DLD1 (cell line): ENCODE data around the gene RALGPS1.

Experiments
- in situ Hi-C: cut with HindIII; loops from 2 replicates; pipeline ENCODE4 v1.10.0; 2017; ENCODE audit warnings: low sequenced_read_pairs

Gene RALGPS1

GRCh38 chr9:126914458-126915280, at the start of gene RALGPS1:
TSS of gene RALGPS1 (plus strand) at chr9:126914782. CDS start at chr9:126962290, 47,508 bp downstream.
- in situ Hi-C loops, result no loop called here

DNA sequence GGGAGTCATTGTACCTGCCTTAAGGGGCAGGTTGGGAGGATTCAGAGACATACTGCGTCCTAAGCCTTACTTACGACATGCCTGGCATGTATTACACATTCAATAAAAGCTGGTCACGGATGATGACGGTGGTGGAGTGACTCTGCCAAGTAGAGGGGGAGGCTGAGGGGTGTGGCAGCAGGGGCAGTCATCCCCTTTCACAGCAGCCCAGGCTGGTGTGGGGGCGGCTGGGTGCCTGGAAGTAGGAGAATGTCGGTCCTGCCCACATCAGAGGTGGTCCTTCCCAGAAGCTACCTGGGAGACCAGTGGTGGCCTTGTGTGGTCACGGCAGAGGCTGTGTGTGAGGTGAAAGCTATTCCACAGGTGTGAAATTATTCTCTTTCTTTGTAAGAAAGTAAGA, 45.2 kb upstream of the RALGPS1 start:
- in situ Hi-C loops, result no loop called here

- in situ Hi-C loops, result no loop called here
Measured at GRCh38 chr9:126872516-126872915, 42.1 kb upstream of the RALGPS1 start.

- in situ Hi-C loops, result no loop called here
Measured at GRCh38 chr9:126874546-126875314, 39.9 kb upstream of the RALGPS1 start.

DNA sequence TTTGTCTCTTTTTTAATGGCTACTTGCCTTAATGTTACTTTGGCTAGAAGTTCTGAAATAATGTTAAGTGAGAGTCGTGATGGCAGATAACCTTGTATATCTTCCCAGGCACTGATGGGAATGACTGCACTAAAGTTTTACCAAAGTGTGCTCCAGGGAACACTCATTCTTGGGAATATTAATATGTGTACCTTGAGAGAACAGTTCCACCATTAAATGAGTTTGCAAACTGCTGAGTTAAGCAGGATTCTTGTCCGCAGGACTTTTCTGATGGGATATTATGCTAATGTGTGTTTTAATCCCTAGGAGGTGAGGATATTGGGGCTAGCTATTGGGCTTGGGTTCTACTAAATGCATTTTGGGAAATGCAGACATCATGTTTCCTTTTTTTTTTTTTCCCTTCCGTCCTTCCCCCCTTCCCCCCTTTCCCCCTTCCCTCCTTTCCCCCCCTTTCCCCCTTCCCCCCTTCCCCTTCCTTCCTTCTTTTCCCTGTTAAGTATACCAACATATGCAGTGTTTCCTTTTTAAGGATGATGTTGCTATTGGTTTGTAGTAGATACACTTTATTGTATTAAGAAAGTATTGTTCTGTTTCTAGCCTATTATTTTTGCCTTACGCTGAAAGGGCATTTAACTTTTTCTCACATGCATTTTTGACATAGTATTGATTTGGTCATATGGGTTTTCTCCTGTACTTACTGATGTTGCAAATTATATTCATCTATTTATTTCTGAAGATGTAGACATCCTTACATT, 38.6 kb upstream of the RALGPS1 start:
- in situ Hi-C loops, result no loop called here

DNA sequence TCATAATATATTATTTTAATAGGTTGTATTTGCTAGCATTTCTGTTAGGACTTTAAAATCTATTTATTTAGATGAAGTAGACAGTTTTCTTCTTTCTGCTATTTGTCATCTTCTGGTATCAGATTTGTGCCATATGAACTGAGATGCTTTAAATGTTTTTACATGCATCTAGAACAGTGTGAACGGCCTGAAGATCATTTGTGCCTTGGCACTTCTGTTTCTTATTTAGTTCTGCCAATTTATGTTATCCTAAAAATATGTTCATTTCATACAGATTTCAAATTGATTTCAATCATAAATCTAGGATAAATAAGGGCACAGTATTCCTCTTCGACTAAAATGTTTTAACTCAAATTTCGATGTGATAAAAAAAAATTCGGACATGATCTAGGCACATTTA, 38.1 kb upstream of the RALGPS1 start:
- in situ Hi-C loops, result no loop called here

- in situ Hi-C loops, result no loop called here
Measured at GRCh38 chr9:126877418-126877817, 37.2 kb upstream of the RALGPS1 start.

- in situ Hi-C loops, result no loop called here
Measured at GRCh38 chr9:126879288-126879687, 35.3 kb upstream of the RALGPS1 start.

- in situ Hi-C loops, result no loop called here
Measured at GRCh38 chr9:126880226-126880946, 34.2 kb upstream of the RALGPS1 start.

DNA sequence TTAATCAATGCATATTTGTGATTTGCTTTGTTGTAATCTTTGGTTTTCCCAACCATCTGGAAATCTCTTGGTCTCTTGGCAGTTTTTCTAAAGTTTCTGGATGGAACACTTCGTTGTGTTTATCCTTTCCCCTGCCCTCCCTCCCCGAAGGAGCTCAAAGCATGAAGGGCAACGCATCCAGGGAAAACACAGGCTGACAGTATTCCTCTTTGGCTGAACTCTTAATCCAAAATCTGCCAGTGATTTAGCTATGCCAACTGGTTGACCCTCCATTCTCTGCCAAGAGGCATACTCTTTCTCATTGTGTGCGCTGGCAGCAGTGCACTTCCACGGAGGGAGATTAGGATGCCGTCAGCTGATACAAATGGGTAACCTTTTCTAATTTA, 33.6 kb upstream of the RALGPS1 start:
- in situ Hi-C loops, result no loop called here

GRCh38 chr9:126882746-126883145, 31.8 kb upstream of the RALGPS1 start:
- in situ Hi-C loops, result no loop called here

GRCh38 chr9:126883636-126884035, 30.9 kb upstream of the RALGPS1 start:
- in situ Hi-C loops, result no loop called here

GRCh38 chr9:126885131-126885641, 29.4 kb upstream of the RALGPS1 start:
- in situ Hi-C loops, result no loop called here

GRCh38 chr9:126886034-126886822, 28.4 kb upstream of the RALGPS1 start:
- in situ Hi-C loops, result no loop called here

DNA sequence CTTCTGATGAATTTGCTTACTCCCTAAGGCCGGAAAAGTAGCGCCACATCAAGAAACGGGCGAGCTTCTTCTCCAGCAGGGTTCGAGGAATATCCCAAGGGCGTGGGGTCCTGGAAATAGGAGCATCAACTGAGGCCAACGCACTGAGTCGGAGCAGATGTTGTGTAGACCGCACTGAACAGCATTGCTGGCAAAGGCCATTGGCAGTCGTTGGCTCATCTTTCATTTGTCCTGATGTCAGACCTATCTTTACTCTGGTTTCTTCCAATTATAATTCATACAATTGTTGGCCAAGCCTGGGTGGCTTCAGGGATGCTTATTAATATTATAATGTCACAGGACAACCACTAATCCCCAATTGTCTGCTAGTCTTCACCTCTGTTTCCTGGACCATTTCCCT, 27.7 kb upstream of the RALGPS1 start:
- in situ Hi-C loops, result no loop called here

GRCh38 chr9:126891676-126892075, 22.9 kb upstream of the RALGPS1 start:
- in situ Hi-C loops, result no loop called here

- in situ Hi-C loops, result no loop called here
Measured at GRCh38 chr9:126893079-126893478, 21.5 kb upstream of the RALGPS1 start.

DNA sequence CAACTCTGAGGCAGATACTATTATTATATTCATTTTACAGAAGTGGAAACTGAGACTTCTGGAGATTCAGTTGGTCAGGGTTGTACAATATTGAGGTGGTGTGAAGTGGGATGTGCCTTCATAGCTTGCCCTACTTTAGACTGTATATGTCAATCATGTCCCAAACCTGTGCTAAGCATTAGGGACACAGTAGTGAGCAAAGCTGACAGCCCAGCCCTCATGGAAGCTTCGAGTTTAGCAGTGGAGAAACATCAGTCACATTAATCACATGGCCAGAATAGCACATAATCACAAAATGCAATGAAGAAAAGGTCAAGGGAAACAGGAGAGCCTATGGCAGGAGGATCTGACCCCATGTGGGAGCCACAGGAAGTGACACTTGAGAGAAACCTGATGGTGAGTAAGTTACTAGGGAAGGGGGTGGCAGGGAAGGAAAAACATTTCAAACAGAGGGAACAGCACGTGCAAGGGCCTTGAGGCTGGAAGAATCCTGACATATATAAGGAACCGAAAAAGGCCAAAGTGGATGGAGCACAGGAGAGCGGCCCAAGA, 20.5 kb upstream of the RALGPS1 start:
- in situ Hi-C loops, result no loop called here

DNA sequence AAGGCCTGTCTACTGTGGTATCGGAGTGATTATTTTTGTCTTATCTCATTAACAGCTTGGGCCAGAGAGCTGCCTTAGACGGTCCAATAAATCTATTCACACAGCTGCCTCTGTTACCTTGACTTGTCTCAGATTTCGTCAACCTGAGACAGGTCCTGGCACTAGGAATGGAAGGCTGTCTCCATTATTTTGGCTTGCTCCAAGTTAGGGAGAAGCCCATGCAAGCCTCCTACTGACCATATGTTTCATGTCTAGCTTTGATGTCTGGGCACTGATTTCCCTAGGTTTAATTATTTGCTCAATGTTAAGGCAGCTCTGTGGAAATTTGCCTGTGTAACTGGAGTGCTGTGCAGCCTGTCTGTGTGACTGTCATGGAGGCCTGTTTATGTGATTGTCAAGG, 12.4 kb upstream of the RALGPS1 start:
- in situ Hi-C loops, result no loop called here

DNA sequence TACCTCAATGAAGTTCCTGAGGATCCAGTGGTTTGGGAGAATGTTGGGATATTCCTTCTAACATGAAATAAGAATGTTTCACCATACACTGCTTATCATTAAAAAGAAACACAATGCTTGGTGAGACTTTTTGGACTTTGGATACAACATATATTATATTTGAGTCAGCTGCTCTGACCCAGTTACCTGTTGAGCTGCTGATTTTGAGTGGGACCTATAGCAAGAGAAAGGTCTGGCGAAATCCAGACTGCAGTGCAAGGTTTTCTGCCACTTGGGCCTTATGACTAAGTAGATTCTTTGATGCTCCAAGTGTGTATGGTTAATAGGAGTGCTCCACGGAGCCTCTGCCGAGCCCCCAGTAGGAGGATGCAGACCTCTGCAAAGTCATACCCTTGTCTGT, 10.0 kb upstream of the RALGPS1 start:
- in situ Hi-C loops, result no loop called here
